HK-2 (cell line): Measurements from ENCODE around the gene ACTL8.

Experiments
- DNase-seq: peaks from one replicate; pipeline ENCODE4 v3.0.0-alpha.2; 2018; ENCODE audit not compliant: unreplicated experiment

Gene ACTL8

GRCh38 chr1:17875882-17876280, 120.7 kb downstream of the ACTL8 start:
- no peak for DNase-seq
